DMS53 treated with DMSO at 0.1 percent for 48 hours (cell line): ENCODE data around the gene ZCCHC2.

Experiments
- DNase-seq: peaks from one replicate; lab custom pipeline; 2025; ENCODE audit not compliant: unreplicated experiment; lab: John Stamatoyannopoulos, UW

The ZCCHC2 gene

GRCh38 chr18:62522504-62523254 lies at the start of gene ZCCHC2:
TSS of gene ZCCHC2 (plus strand) at chr18:62523025. CDS start at chr18:62523425, 400 bp downstream.
- peak; percentile 99 for DNase-seq

- no peak for DNase-seq
These were observed 43.3 kb upstream of the ZCCHC2 start for GRCh38 chr18:62479574-62479973.

- no peak for DNase-seq
These were observed 41.9 kb upstream of the ZCCHC2 start for GRCh38 chr18:62480927-62481326.

GRCh38 chr18:62484941-62485340 lies 37.9 kb upstream of the ZCCHC2 start:
- DNase-seq = no peak

GRCh38 chr18:62485684-62486083 lies 37.1 kb upstream of the ZCCHC2 start:
- DNase-seq = peak; percentile 96

GRCh38 chr18:62486290-62486964 lies 36.4 kb upstream of the ZCCHC2 start:
- DNase-seq = peak; percentile 93

GRCh38 chr18:62487161-62487560 lies 35.7 kb upstream of the ZCCHC2 start:
- DNase-seq = no peak

- DNase-seq = no peak
These were observed 31.7 kb upstream of the ZCCHC2 start for GRCh38 chr18:62490967-62491695.

GRCh38 chr18:62493033-62493862 lies 29.6 kb upstream of the ZCCHC2 start:
- DNase-seq = no peak

GRCh38 chr18:62494764-62495163 lies 28.1 kb upstream of the ZCCHC2 start:
- DNase-seq = no peak

GRCh38 chr18:62496262-62496661 lies 26.6 kb upstream of the ZCCHC2 start:
- no peak for DNase-seq

GRCh38 chr18:62497190-62497772 lies 25.5 kb upstream of the ZCCHC2 start:
- no peak for DNase-seq

- DNase-seq = no peak
These were observed 24.1 kb upstream of the ZCCHC2 start for GRCh38 chr18:62498616-62499262.

- no peak for DNase-seq
These were observed 23.6 kb upstream of the ZCCHC2 start for GRCh38 chr18:62499263-62499650.

GRCh38 chr18:62500174-62500573 lies 22.7 kb upstream of the ZCCHC2 start:
- DNase-seq = no peak

- no peak for DNase-seq
These were observed 21.7 kb upstream of the ZCCHC2 start for GRCh38 chr18:62500966-62501591.

- peak; percentile 63 for DNase-seq
These were observed 16.9 kb upstream of the ZCCHC2 start for GRCh38 chr18:62505669-62506494.

GRCh38 chr18:62506495-62507143 lies 16.2 kb upstream of the ZCCHC2 start:
- no peak for DNase-seq
